Stimulated activated CD4-positive, alpha-beta T cell treated with anti-CD3 and anti-CD28 coated beads, Interleukin-1b, Interleukin-23, amount 100 ng/mL, for 48 hours (primary cell): ENCODE data around the gene CYP2D6.
"Not testable (repeated sequence)": the region's sequence is repeated elsewhere in the genome, so short reads cannot be mapped to it uniquely, and the experiment has no call there.

Experiments
- DNase-seq: peaks from one replicate; pipeline ENCODE4 v3.0.0-alpha.2; 2020

Gene CYP2D6

GRCh38 chr22:42156598-42156997, 26.0 kb upstream of the CYP2D6 start:
- no peak for DNase-seq

GRCh38 chr22:42156121-42156520, 25.5 kb upstream of the CYP2D6 start:
- DNase-seq = no peak

GRCh38 chr22:42155053-42155543, 24.5 kb upstream of the CYP2D6 start:
- no peak for DNase-seq

GRCh38 chr22:42154293-42155052, 23.9 kb upstream of the CYP2D6 start:
- DNase-seq = no peak

- no peak for DNase-seq
These were observed 22.2 kb upstream of the CYP2D6 start for GRCh38 chr22:42152661-42153270.

GRCh38 chr22:42151924-42152635, 21.5 kb upstream of the CYP2D6 start:
- no peak for DNase-seq

- no peak for DNase-seq
These were observed 20.3 kb upstream of the CYP2D6 start for GRCh38 chr22:42150727-42151590.

- not testable (repeated sequence) for DNase-seq
These were observed 19.2 kb upstream of the CYP2D6 start for GRCh38 chr22:42149798-42150197.

- no peak for DNase-seq
These were observed 14.6 kb upstream of the CYP2D6 start for GRCh38 chr22:42145175-42145574.

GRCh38 chr22:42143859-42144822, 13.5 kb upstream of the CYP2D6 start:
- not testable (repeated sequence) for DNase-seq

GRCh38 chr22:42142771-42143461, 12.3 kb upstream of the CYP2D6 start:
- no peak for DNase-seq

- DNase-seq = not testable (repeated sequence)
These were observed 10.9 kb upstream of the CYP2D6 start for GRCh38 chr22:42141307-42142057.

- not testable (repeated sequence) for DNase-seq
These were observed 9.5 kb upstream of the CYP2D6 start for GRCh38 chr22:42140153-42140552.

GRCh38 chr22:42139508-42139907, 8.9 kb upstream of the CYP2D6 start:
- not testable (repeated sequence) for DNase-seq

GRCh38 chr22:42138972-42139371, 8.4 kb upstream of the CYP2D6 start:
- no peak for DNase-seq

GRCh38 chr22:42138122-42138770, 7.6 kb upstream of the CYP2D6 start:
- DNase-seq = no peak

GRCh38 chr22:42135688-42136087, 5.1 kb upstream of the CYP2D6 start:
- DNase-seq = not testable (repeated sequence)

GRCh38 chr22:42134100-42135020, 3.8 kb upstream of the CYP2D6 start:
- no peak for DNase-seq
